Measurements from ENCODE around the gene KRT71.

The KRT71 gene

DNA sequence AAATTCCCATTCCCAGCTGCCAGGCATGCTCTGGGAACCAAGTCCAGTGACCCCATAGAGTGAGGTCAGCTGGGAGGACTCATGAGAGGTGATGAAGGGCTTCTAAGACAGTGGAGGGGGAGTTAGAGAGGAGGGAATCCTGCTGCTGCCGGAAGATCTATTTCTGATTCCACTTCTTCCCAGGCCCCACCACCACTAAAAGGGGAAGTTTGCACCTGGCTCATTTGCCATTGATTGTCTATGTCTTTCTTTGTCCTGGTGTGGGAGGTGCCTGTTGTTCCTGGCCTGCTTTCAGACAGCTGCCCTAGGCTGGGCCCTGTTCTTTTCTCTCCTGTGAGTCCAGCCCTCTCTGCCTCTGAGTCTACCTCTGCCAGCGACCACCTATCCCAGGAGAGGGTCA is 56.9 kb downstream of the KRT71 start:
- no peak for DNase-seq (ENCODE audit: low read depth)

DNA sequence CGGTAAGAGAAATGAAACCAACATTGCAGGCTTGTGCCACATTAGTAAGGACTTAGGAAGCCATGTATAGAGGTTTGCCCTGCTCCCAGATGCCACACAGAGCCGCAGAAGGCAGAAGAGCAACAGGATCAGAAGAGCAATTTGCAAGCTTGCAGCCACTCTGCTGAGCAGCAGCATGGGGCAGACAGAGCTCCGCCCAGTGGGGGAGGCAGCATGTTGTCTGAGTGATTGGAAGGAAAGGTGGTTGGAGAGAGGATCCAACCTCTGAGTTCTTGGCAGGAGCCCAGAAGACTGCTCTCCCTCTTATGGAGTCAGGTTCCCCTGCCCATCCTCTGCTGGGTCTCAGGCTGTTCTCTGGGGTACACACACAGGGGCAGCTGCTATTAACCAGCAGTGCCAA is 57.6 kb downstream of the KRT71 start:
- DNase-seq (ENCODE audit: low read depth), result no peak

DNA sequence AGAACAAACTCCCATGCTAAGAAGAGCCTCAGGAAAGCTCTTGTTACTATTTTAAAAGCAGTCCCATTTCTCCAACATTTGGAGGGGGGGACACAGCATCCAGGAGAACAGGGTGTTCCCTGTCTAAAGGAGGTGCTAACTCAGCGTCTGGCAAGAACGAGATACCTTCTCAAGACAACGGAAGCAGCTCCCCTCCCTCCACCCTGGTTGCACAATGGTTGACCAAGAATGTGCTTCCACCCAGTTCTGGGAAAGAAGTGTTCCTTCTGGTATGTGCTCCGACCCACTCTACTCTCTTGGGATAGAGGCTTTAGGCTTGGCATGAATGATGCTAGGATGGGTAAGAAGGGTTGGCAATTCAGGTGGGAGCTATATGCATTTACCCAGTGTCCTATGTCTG is 58.4 kb downstream of the KRT71 start:
- DNase-seq (ENCODE audit: low read depth), result no peak

DNA sequence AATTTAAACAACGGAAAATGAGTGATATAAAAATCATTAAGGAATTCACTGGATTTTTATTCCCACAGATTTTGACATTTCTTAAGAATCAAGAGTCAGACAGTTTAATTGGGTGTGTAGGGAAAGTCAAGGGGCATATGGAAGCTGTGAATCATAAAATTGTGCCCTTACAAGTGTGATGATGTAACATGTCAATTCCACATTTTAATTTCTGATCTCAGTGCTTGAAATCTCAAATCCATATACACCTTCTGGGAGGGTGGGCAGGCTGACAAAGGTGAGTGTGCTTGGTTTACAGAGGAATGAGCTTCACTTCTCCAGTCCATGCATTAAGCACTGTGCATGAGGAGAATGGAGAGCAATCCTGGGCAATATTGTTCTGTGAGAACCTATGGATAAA is 58.8 kb downstream of the KRT71 start:
- no peak for DNase-seq (ENCODE audit: low read depth)
